HepG2 (cell line): ENCODE results near the gene HOXB5. TPM values are rescaled to one million over a fixed set of nuclear protein-coding genes. Genes with fewer than 3 reads are reported as not detected.

Source experiments
- ATAC-seq: fragments of 200-7000 bp; cut with Tn5 transposase; 3 replicates; pipeline ENCODE4 v1.9.1; 2020; ENCODE audit warnings: mild to moderate bottlenecking, moderate library complexity
- BruUV-seq: library from RNA; stranded (reverse); fragments of 400-500 nt; replicated peaks from 2 replicates; lab custom pipeline; 2021; lab: Mats Ljungman, UMichigan
- CTCF ChIA-PET: fragments of 300-600 bp; formaldehyde crosslinking; extraction: SDS; loops from one replicate; lab custom pipeline; 2021; ENCODE audit warnings: low total read pairs, inconsistent platforms, low intra/inter-chr PET ratio; lab: Yijun Ruan, JAX
- POLR2A ChIA-PET: fragments of 350-600 bp; sonication (Branson Sonifier 250); formaldehyde crosslinking; loops from one replicate; lab custom pipeline; 2020; ENCODE audit warnings: antibody characterized with exemption, inconsistent platforms; lab: Yijun Ruan, JAX
- DNase-seq: peaks from one replicate; pipeline ENCODE4 v3.0.0-alpha.2; 2015; ENCODE audit warnings: low spot score
- FAIRE-seq: peaks from 3 replicates; lab custom pipeline; 2011; peaks lifted over from hg19 to GRCh38; lab: Jason Lieb, UNC
- H2AFZ ChIP-seq: one replicate; pipeline ENCODE4 v1.6.1; 2011; ENCODE audit warnings: low read length, inconsistent platforms
- H3K27ac ChIP-seq: fragments of 300-600 bp; 3 replicates; pipeline ENCODE4 v1.8.0; 2011; ENCODE audit warnings: mixed run types, mild to moderate bottlenecking, mixed read lengths, low read length, inconsistent platforms; ENCODE audit not compliant: insufficient read depth; ENCODE audit errors: extremely low read length
- H3K27me3 ChIP-seq, 2 experiments: fragments of 200-600 bp in 1 of 2; 2 replicates in 1 of 2; 3 replicates in 1 of 2; pipeline versions ENCODE4 v1.6.0 to v1.8.0; 2011; ENCODE audit warnings: low read length in 2 of 2, mild to moderate bottlenecking in 2 of 2, moderate library complexity in 2 of 2, inconsistent platforms in 1 of 2; ENCODE audit not compliant: insufficient read depth in 2 of 2, control insufficient read depth in 1 of 2
- H3K36me3 ChIP-seq, 2 experiments: fragments of 200-600 bp in 1 of 2; replicated peaks in 1 of 2; 2 replicates in 1 of 2; 3 replicates in 1 of 2; pipeline versions ENCODE4 v1.5.1 to v1.8.0; 2011; ENCODE audit warnings: low read length in 2 of 2, inconsistent platforms in 1 of 2; ENCODE audit not compliant: insufficient read depth in 2 of 2, control insufficient read depth in 1 of 2
- H3K4me1 ChIP-seq: 2 replicates; pipeline ENCODE4 v1.5.1; 2012; ENCODE audit warnings: low read length, inconsistent platforms; ENCODE audit not compliant: insufficient read depth
- H3K4me2 ChIP-seq: 2 replicates; pipeline ENCODE4 v1.6.0; 2011; ENCODE audit warnings: low read depth, low read length, inconsistent platforms
- H3K4me3 ChIP-seq, 3 experiments: fragments of 200-600 bp in 1 of 3; sonication (generic), shearing (Covaris generic) in 1 of 3; replicated peaks in 1 of 3; 2 replicates each; pipeline ENCODE4 v1.5.1; 2011 to 2016; ENCODE audit warnings: low read length in 3 of 3, inconsistent platforms in 2 of 3, low read depth in 2 of 3, mild to moderate bottlenecking in 2 of 3, control low read depth in 1 of 3, mixed read lengths in 1 of 3; ENCODE audit not compliant: insufficient read depth in 1 of 3
- H3K79me2 ChIP-seq: one replicate; pipeline ENCODE4 v1.6.1; 2011; ENCODE audit warnings: low read length, inconsistent platforms; ENCODE audit not compliant: insufficient read depth
- H3K9ac ChIP-seq: 2 replicates; pipeline ENCODE4 v1.6.0; 2011; ENCODE audit warnings: mild to moderate bottlenecking, low read depth, low read length, inconsistent platforms; ENCODE audit not compliant: insufficient read depth
- H3K9me3 ChIP-seq: 2 replicates; pipeline ENCODE4 v1.5.1; 2012; ENCODE audit warnings: mild to moderate bottlenecking, low read length
- H4K20me1 ChIP-seq: 2 replicates; pipeline ENCODE4 v1.6.0; 2011; ENCODE audit warnings: inconsistent platforms, mild to moderate bottlenecking, low read length, moderate library complexity; ENCODE audit not compliant: insufficient read depth
- BRF2 ChIP-seq: sonication (generic); formaldehyde crosslinking; IDR thresholded peaks from 2 replicates; pipeline ENCODE4 v1.8.1; 2022; ENCODE audit warnings: mild to moderate bottlenecking, missing genetic modification reagents
- JUNB ChIP-seq: sonication (generic); formaldehyde crosslinking; IDR thresholded peaks from 2 replicates; pipeline ENCODE4 v1.8.0; 2022; ENCODE audit warnings: missing genetic modification reagents, mild to moderate bottlenecking, borderline replicate concordance
- PAX8 ChIP-seq: sonication (generic); formaldehyde crosslinking; IDR thresholded peaks from 2 replicates; pipeline ENCODE4 v1.8.0; 2022; ENCODE audit warnings: mild to moderate bottlenecking, missing genetic modification reagents, borderline replicate concordance
- SCMH1 ChIP-seq: sonication (generic); formaldehyde crosslinking; IDR thresholded peaks from 2 replicates; pipeline ENCODE4 v1.9.0; 2021; ENCODE audit warnings: missing genetic modification reagents, mild to moderate bottlenecking, borderline replicate concordance
- SETDB1 ChIP-seq: sonication (generic); formaldehyde crosslinking; IDR thresholded peaks from 2 replicates; pipeline ENCODE4 v1.5.1; 2020; ENCODE audit warnings: missing genetic modification reagents, mild to moderate bottlenecking, borderline replicate concordance
- ZBED4 ChIP-seq: sonication (generic); formaldehyde crosslinking; IDR thresholded peaks from 2 replicates; pipeline ENCODE4 v1.4.0; 2020; ENCODE audit warnings: missing genetic modification reagents, borderline replicate concordance
- ZNF160 ChIP-seq: sonication (generic); formaldehyde crosslinking; IDR thresholded peaks from 2 replicates; pipeline ENCODE4 v1.8.0; 2022; ENCODE audit warnings: mild to moderate bottlenecking, inconsistent platforms, missing genetic modification reagents
- ZNF598 ChIP-seq: sonication (generic); formaldehyde crosslinking; IDR thresholded peaks from 2 replicates; pipeline ENCODE4 v1.5.1; 2020; ENCODE audit warnings: mild to moderate bottlenecking, missing genetic modification reagents, borderline replicate concordance
- ZNF704 ChIP-seq: sonication (generic); formaldehyde crosslinking; IDR thresholded peaks from 2 replicates; pipeline ENCODE4 v1.8.1; 2023; ENCODE audit warnings: mild to moderate bottlenecking, inconsistent platforms, moderate library complexity, missing genetic modification reagents, borderline replicate concordance
- ZSCAN30 ChIP-seq: sonication (generic); formaldehyde crosslinking; IDR thresholded peaks from 2 replicates; pipeline ENCODE4 v1.5.0; 2020; ENCODE audit warnings: mild to moderate bottlenecking, missing genetic modification reagents
- ZSCAN5A ChIP-seq: sonication (generic); formaldehyde crosslinking; IDR thresholded peaks from 2 replicates; pipeline ENCODE4 v1.8.0; 2022; ENCODE audit warnings: mild to moderate bottlenecking, missing genetic modification reagents, borderline replicate concordance
- WGBS: methylation state at CpG from one replicate; pipeline ENCODE4 v1.1.6; 2017; ENCODE audit warnings: low lambda C conversion rate; 5-methylcytosine and 5-hydroxymethylcytosine counted together
- in situ Hi-C: cut with HindIII; loops from 2 replicates; pipeline ENCODE4 v1.10.0; 2017; ENCODE audit warnings: low pct_unique_long_range_greater_than_20kb; ENCODE audit not compliant: extremely low pct_ligation_motif_present
- intact Hi-C: fragments of 100-400 bp; cut with micrococcal nuclease; formaldehyde crosslinking; loops from one replicate; pipeline ENCODE4 v1.10.0; 2022; ENCODE audit not compliant: unreplicated experiment
- polyA plus RNA-seq, 8 experiments: library from polyadenylated mRNA; depleted of rRNA in 3 of 8; stranded (reverse) in 7 of 8; unstranded in 1 of 8; fragments of >200 nt; fragmentation: Illumina TruSeq in 4 of 8; extraction: Trizol in 4 of 8; gene quantifications; 2 replicates each; pipeline versions ENCODE4 v1.2.1 to v1.2.3, GENCODE V29; 2011 to 2016; ENCODE audit warnings: low read depth in 4 of 8, missing spikeins in 1 of 8, mixed read lengths in 1 of 8; ENCODE audit not compliant: insufficient read depth in 1 of 8
- total RNA-seq, 5 experiments: library from RNA; depleted of rRNA; stranded (reverse); fragments of >200 nt; fragmentation: Illumina TruSeq; extraction: Trizol; gene quantifications; 2 replicates each; pipeline ENCODE4 v1.2.3, GENCODE V29; 2016; ENCODE audit warnings: low read depth in 1 of 5

The HOXB5 gene
- total and polyA plus RNA-seq, 2 of the 13 experiments (the other 11 are each of a cell fraction or from before 2014, with no cell fraction given): not detected

- TF ChIP-seq BRF2 (CRISPR knock-in tag) (no peak), SCMH1 (CRISPR knock-in tag) (no peak), ZNF598 (no peak), ZNF160 (CRISPR knock-in tag) (no peak), ZSCAN30 (CRISPR knock-in tag) (no peak)
Measured at GRCh38 chr17:48588528-48588927, 5.1 kb downstream of the HOXB5 start (continued).

- TF ChIP-seq JUNB (CRISPR knock-in tag): no peak
- no peak for TF ChIP-seq ZSCAN5A
- TF ChIP-seq ZBED4: no peak
- TF ChIP-seq SETDB1 (CRISPR knock-in tag): no peak
- TF ChIP-seq ZNF704 (CRISPR knock-in tag): no peak
- TF ChIP-seq PAX8: no peak
- Histone ChIP-seq H2AFZ (no peak overlapping the region), H3K4me1 (peaks cover 7% of the 10 kb centered on the region; the same call in 1 of the 2 replicates), H3K9ac (no peak overlapping the region), H3K79me2 (no peaks in the 10 kb centered on the region), H3K27me3 (peaks cover 27 to 90% of the 10 kb centered on the region in 2 experiments), H3K27ac (no peak overlapping the region), H3K4me3 (no peak overlapping the region), H3K9me3 (no peaks in the 10 kb centered on the region), H3K4me2 (no peak overlapping the region), H3K36me3 (no peaks in the 10 kb centered on the region), H4K20me1 (peaks cover 4% of the 10 kb centered on the region; the same call in 1 of the 2 replicates)
- ATAC-seq (no peak), DNase-seq (no peak), FAIRE-seq (no peak)
- intact Hi-C loops: no loop called here
- no TSS peak for BruUV-seq
- ChIA-PET CTCF (no interaction called here), POLR2A (no interaction called here)
- WGBS: 0% methylated on average over 1 of the region's 2 CpGs
- in situ Hi-C loops: no loop called here
Measured at GRCh38 chr17:48588074-48588415, 5.5 kb downstream of the HOXB5 start.
